ENCODE data around the gene ZNF48.
A peak's percentile ranks its signal among the peaks of the same experiment; 100 is the strongest.

Gene ZNF48

DNA sequence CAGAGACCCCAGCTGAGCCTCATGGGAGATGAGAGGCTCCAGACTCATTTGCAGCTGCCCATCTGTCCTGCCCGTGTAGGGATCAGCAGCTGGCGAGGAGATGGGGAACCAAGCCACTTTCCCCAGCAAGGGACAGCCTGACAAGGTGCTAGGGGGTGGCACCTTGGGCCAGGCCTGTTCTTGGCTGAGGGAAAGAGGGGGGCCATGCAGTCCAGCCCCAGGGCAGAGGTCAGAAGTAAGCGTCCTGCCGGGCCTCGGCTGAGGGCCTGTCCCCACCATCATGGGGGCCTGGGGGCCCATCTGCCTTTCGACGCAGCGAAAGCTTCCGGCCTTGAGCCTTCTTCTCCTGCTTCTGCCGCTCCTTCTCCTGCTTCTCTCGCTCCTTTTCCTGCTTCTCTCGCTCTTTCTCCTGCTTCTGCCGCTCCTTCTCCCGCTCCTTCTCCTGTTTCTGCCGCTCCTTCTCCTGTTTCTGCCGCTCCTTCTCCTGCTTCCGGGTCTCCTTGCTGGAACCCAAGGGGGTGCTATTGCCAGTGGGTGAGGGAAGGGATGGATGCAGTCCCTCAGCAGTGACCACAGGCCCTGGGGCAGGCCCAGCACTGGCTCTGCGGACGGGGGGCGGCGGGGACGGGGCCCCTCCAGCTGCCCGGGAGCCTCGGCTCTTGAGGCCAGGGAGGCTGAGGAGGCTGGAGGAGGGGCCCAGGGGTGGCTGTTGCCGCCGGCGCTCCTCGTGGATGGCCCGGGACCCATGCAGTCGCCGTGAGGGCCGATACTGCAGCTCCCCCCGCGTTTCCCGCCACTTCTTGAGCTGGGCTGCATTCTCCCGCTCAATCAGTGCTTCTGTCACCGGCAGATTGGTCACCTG lies 37.3 kb upstream of the ZNF48 start:
- Histone ChIP-seq H3K27ac (peak overlapping the region in 2 of 21 experiments; percentile 27 to 31), H3K4me3 (no peak overlapping the region)

DNA sequence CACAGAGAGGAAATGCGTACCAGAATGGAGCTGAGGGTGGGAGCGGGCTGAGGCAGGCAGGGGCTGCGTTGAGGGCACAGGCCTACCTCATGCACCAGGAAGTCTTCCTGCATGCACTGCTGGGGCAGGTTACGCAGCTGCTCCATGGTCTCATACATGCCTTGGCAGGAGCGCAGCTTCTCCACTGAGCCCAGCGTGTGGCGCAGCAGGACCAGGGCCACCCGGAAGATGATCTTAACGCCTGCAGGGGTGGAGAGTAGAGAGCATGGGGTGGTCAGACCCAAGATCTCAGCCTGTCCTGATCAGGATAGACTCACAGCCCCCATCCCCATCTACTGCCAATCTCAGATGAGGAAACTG lies 36.7 kb upstream of the ZNF48 start:
- Histone ChIP-seq H3K4me3 (no peak overlapping the region), H3K27ac (no peak overlapping the region)

DNA sequence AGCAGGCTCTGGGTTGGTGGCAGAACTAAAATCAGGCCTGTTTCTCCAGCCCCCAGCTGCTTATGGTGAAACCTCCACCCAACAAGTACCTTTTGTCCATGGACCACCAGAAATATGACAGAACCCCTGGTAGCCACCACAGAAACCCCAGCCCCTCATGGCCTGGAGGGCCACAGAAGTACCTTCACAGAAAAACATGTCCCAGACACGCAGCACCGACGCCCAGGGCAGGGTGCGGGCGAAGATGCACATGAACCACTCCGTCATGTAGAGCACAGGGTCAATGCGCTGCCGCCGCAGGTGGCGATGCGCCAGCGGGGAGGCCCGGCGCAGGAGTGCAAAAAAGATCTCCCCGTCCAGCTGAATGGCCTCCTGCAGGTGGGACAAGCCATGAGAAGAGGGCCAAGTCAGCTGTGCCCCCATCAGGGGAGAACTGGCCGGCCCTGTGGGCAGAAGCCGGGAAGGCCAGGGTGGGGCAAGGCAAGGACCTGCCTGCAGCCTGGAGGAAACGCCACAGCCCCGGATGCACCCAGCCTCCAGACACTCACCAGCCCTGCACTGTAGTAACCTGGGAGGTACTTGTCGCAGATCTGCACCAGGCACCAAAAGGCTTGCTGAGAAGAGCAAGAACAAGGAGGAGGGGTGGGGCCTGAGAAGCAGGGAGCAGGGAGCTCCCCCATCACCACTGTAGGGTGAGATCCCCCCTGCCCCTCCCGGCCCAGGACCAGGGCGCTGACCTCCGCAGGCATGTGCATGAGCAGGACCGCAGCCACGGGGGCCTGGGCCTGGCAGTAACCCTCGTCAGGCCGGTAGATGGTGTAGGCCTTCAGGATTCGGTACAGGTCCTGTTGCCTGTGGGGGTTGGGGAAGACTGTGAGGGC lies 36.0 kb upstream of the ZNF48 start:
- Histone ChIP-seq H3K4me3 (no peak overlapping the region), H3K27ac (peak overlapping the region in 1 of 21 experiments; percentile 50)

DNA sequence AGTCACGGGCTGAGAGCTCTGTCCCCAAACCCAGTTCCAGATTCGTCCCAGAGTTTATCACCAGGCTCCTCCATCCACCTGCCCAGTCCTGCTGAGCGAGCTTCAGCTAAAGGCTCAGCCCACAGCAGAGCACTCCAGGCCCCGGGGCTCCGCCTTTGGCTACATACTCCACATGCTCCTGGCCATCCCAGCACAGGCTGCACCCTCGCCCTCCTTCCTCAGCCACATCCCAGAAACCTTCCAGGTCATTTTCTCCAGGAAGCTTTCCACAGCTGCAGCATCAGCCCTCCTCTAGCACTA lies 35.4 kb upstream of the ZNF48 start:
- H3K4me3 ChIP-seq: no peak overlapping the region
- H3K27ac ChIP-seq: peak overlapping the region in 1 of 21 experiments; percentile 50

DNA sequence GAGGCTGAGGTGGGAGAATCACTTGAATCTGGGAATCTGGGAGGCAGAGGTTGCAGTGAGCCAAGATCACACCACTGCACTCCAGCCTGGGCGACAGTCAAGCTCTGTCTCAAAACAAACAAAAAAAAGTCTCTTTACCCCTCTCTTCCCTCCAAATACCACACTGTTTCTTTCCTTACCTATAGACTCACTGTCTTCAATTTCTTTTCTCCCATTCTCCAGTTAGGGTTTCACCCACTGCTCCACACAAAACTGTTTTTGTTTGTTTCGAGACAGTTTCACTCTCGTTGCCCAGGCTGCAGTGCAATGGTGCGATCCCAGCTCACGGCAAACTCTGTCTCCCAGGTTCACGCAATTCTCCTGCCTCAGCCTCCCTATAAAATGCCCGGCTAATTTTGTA lies 34.0 kb upstream of the ZNF48 start:
- no peak overlapping the region for H3K27ac ChIP-seq

DNA sequence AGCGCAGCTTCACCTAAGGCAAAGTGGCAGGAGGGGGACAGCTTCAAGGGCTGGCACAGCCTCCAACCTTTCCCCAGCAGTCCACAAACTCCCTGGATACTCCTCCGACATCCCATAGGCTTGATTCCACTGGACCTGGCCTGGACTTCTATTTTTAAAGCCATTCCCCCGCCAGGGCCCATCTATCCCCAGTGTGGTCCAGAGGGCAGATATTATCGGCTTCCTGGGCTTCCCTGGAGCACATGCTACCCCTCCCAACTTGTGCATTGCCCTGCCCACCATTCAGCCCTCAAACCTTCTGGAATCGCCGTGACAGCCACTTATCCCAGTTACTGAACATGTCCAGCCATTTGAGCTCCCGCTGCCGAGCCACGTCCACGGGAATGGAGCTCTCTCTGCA lies 30.0 kb upstream of the ZNF48 start:
- no peak overlapping the region for H3K4me3 ChIP-seq
- peak overlapping the region in 1 of 21 experiments; percentile 28 for H3K27ac ChIP-seq

More for the DNA sequence above, 34.0 kb upstream of the ZNF48 start:
- no peak overlapping the region for H3K4me3 ChIP-seq

DNA sequence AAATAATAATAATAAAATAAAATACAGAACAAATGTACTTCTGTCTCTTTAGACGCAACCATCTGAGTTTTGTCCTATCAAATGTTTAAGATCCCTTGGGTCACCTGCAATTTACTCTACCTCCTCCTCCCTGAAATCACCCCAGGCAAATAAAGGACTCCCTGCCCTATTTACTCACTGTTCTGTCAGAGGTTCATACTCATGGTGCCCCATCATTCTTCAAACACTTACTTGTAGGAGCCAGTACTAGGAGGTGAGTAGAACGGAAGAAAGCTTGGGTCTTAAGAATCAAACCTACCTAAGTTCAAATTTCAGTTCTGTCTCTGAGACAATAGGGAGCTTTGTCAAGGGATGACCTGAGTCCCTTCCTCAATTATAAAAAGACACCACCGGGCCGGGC lies 28.7 kb upstream of the ZNF48 start:
- Histone ChIP-seq H3K27ac (peak overlapping the region in 1 of 21 experiments; percentile 51), H3K4me3 (no peak overlapping the region)

DNA sequence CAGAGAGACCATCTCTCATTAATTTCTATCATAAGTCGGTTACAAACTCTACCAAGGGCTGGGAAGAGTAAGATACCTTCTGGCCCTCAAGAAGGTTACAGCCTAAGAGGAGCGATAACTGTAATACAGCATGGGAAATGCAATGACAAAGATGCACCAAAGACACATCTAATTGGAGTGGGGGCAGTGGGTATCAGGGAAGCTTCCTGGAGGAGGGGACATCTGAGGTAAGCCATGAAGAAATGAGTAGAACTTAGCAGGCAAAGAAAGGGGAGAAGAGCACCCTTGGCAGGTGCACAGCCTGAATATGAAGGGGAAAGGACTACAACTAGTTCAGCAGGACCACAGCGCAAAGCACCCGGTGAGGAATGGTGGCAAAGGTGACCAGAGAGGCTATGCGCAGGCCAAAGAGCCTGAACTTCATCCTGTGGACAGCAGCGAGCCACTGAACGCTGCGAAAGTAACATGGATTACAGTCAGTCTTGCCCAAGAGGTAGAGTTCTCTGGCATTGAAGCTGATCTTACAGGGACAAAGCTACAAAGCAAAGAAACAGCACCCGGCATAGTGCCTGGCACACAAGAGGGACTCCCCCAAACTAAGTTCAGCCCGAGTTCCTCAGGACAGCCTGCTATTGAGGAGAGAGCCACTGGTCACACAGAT lies 27.7 kb upstream of the ZNF48 start:
- H3K4me3 ChIP-seq: peak overlapping the region in 5 of 7 experiments; percentile 67 to 91 (median 87)
- H3K27ac ChIP-seq: peak overlapping the region in 12 of 21 experiments; percentile 14 to 94 (median 86)

DNA sequence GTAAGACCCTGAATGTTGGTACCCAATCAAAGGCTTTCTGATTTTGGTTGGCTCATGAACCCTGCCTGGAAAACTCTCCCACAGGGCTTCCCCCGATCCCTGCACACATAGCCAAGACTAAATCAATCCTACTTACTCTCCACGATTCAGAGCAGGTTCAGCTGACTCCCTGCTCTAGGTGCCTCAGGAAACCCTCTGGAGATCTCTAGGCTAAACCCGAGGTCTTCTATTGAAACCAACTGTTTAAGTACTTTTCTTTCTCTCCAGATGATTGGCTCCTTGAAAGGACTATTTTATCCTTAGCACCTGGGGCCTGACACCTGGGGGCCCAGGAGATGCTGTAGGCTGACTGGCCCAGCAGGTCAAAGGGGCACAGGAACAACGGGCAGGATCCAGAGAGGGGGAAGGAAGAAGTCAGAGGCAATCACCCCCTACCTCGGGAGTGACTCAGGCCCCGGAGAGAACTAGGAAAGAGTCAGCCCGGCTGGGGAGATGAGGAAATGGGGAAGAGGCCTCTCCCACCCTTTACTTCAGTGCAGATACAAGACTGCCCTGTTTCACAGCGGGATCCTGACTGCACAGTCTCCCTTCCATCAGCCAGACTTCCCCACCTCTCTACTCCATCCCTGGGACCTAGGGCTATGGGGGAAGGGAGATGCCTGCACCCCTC lies 27.0 kb upstream of the ZNF48 start:
- Histone ChIP-seq H3K27ac (peak overlapping the region in 20 of 21 experiments; percentile 12 to 94 (median 81)), H3K4me3 (peak overlapping the region; percentile 67 to 93 (median 90))

DNA sequence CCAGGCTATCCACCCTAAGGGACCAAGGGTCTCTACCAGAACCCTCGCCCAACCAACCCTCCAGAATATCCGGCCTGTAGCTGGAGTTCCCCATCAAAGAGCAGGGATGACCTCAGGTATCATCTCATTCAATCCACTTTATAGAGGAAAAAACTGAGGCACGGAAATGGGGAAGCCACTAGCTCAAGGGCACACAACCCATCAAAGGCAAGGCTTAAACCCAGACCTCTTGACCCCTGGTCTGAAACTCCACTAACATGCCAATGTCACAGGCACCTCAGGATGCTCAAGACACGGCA lies 26.5 kb upstream of the ZNF48 start:
- Histone ChIP-seq H3K27ac (peak overlapping the region in 20 of 21 experiments; percentile 68 to 94 (median 86)), H3K4me3 (peak overlapping the region; percentile 67 to 93 (median 90))

DNA sequence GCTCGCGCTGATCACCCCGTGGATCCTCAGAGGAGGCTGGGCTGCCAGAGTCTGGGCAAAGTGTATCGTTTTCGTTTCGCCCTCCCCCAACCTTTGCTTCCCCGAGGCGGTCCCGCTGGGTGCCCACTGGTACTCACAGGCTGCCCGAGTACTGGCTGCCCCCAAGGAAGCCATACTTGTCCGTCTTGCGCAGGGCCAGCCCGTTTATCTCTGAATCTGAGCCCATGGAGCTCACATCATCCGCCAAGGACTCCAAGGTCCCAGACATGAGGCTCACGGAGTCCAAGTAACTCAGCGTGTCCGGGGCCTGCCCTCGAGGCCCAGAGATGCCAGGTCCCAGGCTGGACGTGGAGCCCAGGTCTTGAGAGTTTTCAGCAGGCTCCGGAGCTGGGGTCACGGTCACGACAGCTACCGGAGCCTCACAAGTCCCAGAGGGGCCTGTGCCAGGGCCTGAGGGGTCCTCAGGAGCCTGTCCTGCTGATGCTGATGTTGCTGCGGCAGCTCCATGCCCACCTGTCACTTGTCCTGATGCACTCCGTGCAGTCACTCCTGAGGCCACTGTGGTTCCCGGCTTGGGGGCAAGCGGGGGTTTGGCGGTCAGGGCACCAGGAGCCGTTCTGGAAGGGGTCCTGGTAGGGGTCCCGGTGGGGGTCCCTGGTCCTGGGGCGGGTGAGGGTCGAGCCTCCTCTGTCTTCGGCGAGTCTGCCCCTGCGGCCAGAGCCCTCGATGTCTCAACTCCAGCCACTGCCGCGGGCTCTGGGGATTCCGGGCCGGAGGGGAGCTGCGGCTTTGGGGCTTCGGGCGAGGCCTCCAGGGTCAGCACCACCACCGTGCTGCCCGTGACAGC lies 25.9 kb upstream of the ZNF48 start:
- Histone ChIP-seq H3K4me3 (peak overlapping the region; percentile 67 to 93 (median 90)), H3K27ac (peak overlapping the region; percentile 61 to 94 (median 86))

DNA sequence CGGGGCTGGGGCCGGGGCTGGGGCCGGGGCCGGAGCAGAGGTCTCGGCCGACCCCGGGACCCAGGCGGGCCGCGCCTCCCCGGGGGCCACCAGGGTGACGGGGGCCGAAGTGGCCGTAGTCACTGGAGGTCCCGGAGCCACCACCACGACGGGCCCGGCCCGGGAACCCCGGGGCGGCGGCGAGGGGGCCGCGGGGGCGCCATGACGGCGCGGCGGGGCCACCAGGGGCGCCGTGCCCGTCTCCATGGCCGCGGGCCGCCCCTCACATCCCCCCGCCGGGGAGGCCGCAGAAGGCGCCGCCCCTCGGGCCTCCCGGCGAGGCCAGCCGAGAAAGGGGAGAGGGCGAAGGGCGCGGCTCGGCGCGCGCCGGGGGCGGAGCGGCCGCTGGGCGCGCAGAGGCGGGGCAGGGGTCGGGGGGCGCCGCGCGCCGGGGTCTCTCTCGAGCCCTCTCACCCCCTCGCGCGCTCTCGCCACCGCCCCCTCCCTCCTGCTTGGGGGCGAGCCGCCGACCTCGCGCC lies 25.2 kb upstream of the ZNF48 start:
- peak overlapping the region; percentile 61 to 94 (median 86) for H3K27ac ChIP-seq
- peak overlapping the region; percentile 67 to 93 (median 90) for H3K4me3 ChIP-seq

DNA sequence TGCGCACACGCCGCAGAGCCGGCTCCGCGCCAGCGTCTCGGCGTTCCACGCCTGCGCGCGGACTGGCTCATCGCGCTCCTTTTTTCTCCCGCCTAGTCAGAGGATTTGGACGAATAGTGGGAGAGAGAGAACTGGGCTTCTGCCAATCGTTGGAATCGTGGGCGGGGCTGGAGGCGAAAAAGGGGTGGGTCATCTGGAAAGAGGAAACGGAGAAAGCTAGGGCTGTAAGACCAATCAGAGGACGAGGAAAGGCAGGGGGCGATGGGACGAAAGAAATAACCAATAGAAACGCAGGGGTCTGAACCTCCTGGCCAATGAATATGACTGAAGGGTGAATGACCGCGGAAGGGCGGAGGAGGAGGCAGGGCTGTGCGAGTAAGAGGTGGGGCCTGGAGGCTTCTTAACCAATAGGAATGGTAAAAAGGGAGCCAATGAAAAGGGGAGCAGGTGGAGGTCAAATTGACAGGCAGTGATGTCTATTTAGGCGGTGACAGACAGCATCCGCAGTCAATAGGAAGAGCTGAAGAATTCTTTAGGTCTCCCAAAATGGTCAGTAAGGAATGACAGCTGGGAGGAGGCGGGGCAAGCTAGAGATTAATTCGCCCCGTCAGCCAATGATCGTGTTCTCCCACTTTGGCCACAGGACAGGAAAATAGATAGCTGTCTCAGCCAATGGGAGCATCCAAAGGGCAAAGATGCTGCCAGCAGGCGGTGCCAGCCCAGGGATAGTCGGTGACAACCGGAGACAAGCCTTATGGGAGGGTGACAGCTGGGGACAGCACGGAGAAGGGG lies 24.6 kb upstream of the ZNF48 start, which contains the start of gene TBC1D10B:
Gene TBC1D10B (minus strand): TSS at position 39 of the 792 bp plus-strand sequence. CDS start 311 bp downstream, outside the sequence.
- H3K4me3 ChIP-seq: peak within 1 kb of the TSS; percentile 67 to 93 (median 90)
- peak within 1 kb of the TSS; percentile 61 to 94 (median 87) for H3K27ac ChIP-seq

DNA sequence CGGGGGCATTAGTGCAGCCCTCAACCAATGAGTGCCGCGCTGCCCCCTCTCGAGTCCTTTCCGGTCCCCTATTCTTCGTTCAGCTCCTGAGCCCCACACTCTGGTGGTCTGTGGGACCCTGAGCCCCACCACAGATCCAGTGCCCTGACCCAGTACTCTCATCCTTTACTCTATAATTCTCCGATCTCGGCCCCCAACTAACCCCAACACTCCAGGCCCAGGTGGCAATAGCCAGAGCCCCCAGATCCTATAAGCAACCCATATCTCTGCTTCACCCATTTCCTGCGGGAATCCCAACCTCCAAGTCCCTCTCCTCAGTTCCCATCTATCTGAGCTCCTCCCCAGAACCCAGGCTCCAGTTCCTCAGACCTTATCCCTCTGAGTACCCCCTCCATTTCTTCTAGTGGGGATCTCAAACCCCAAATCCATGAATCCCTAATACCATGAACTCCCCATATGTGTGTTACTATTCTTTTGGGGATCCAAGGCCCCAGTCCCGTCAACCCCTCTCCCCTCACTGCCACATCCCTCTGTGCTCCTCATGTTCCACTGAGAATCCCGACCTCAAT lies 23.9 kb upstream of the ZNF48 start:
- Histone ChIP-seq H3K27ac (peak overlapping the region in 20 of 21 experiments; percentile 52 to 90 (median 82)), H3K4me3 (peak overlapping the region in 6 of 7 experiments; percentile 23 to 47 (median 36))

DNA sequence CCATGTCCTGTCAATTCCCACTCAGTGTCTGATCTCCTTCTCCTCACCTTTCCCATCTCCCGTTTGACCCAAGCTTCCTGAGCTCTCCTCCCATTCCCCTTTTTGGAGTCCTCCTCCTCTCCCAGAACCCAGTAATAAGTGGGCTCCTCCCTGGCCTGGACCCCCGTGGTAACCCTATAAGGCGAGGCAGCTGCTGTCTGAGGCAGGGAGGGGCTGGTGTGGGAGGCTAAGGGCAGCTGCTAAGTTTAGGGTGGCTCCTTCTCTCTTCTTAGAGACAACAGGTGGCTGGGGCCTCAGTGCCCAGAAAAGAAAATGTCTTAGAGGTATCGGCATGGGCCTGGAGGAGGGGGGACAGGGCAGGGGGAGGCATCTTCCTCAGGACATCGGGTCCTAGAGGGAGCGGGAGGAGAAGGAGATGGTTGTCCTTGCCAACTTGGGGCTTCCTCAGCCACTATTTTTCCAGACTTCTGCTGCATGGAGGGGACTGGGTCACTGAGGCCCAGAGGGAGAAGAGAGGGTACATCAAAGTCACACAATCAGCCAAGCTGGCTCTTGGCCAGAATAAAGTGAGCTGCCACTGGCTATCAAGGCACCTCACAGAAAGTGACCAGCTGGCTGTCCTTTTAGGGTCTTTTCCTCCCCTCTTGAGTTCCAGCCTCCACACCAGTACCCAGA lies 23.0 kb upstream of the ZNF48 start:
- Histone ChIP-seq H3K4me3 (no peak overlapping the region), H3K27ac (peak overlapping the region in 6 of 21 experiments; percentile 34 to 89 (median 80))

DNA sequence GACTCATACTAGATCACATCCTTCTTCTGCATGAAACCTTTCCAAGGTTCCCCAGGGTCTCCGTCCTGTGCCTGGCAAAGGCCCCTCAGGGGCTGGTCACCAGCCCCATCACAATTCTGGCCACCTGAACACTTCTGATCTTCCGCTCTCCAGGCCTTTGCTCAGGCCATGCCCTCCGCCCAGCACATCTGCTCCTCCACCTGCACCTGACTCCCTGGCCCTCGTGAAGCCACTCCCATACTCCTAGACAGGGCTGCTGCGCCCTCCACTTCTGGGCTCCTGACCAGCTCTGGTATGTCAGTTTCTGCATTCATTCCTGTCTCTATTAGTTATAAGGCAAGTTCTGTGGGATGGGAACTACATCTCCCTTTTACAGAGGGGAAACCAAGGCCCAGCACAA lies 22.5 kb upstream of the ZNF48 start:
- Histone ChIP-seq H3K27ac (no peak overlapping the region), H3K4me3 (no peak overlapping the region)

DNA sequence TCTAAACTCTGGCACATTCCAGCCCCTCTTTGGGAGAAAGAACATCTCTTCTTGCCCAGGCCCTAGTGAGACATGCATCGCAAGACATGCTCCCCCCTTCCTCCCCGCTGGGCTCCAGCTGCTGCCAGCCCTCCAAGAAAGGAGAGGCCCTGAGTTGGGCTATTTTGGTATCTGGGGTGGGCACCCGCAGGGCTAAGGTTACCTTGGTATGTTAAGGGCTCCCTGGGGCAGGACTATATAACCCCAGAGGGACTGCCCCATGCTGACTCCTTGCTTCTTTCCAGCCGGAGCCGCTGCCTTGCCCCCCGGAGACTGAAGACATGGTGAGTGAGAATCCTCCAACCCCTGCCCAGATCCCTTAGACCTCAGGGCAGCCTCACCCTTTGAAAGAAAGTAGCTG lies 20.7 kb upstream of the ZNF48 start, which contains the start of gene MYL11:
Gene MYL11 (plus strand): TSS at position 265 of the 400 bp plus-strand sequence. CDS start 56 bp downstream, at position 321.
- no peak within 1 kb of the TSS for H3K4me3 ChIP-seq
- H3K27ac ChIP-seq: no peak within 1 kb of the TSS
